K562 (cell line): ENCODE results near the gene PLEKHA1.

Experiments used
- BRD4 ChIP-seq: fragments of 200-600 bp; sonication (generic); IDR thresholded peaks from 2 replicates; pipeline ENCODE4 v1.6.1; 2017; ENCODE audit warnings: inconsistent platforms
- MCM2 ChIP-seq: fragments of 450-650 bp; IDR thresholded peaks from 2 replicates; pipeline ENCODE4 v1.6.1; 2017; ENCODE audit warnings: low read depth, mild to moderate bottlenecking
- POLR2AphosphoS5 ChIP-seq: IDR thresholded peaks from 2 replicates; pipeline ENCODE4 v1.6.1; 2011; ENCODE audit warnings: mild to moderate bottlenecking, low read depth, low read length, moderate library complexity; ENCODE audit not compliant: control insufficient read depth, insufficient read depth
- RBM14 ChIP-seq: fragments of 200-400 bp; formaldehyde crosslinking; IDR thresholded peaks from 2 replicates; pipeline ENCODE4 v1.6.1; 2018; ENCODE audit warnings: low read depth, mild to moderate bottlenecking, low read length, moderate library complexity, borderline replicate concordance; ENCODE audit not compliant: insufficient read depth
- RBM25 ChIP-seq: fragments of 200-400 bp; formaldehyde crosslinking; IDR thresholded peaks from 2 replicates; pipeline ENCODE4 v1.6.1; 2018; ENCODE audit warnings: low read length, low read depth, moderate library complexity; ENCODE audit not compliant: severe bottlenecking
- ZNF431 ChIP-seq: sonication (generic); formaldehyde crosslinking; IDR thresholded peaks from 2 replicates; pipeline ENCODE4 v1.8.0; 2022; ENCODE audit warnings: mild to moderate bottlenecking, missing genetic modification reagents
- TF ChIP-seq, protein P1 (sequence below), 3 experiments: IDR thresholded peaks in 2 of 3; conservative IDR thresholded peaks in 1 of 3; 2 replicates each; pipeline ENCODE4 v1.5.1; 2011 to 2012; ENCODE audit warnings: low read length in 3 of 3, mild to moderate bottlenecking in 3 of 3, control low read depth in 2 of 3, improper control_type of control experiment in 1 of 3, inconsistent platforms in 1 of 3, low read depth in 1 of 3, mixed read lengths in 1 of 3, moderate library complexity in 1 of 3; ENCODE audit not compliant: insufficient read depth in 2 of 3
- TF ChIP-seq, protein P2 (sequence below): sonication (generic); formaldehyde crosslinking; IDR thresholded peaks from 2 replicates; pipeline ENCODE4 v1.8.0; 2022; ENCODE audit warnings: mild to moderate bottlenecking, missing genetic modification reagents, borderline replicate concordance

DNA sequence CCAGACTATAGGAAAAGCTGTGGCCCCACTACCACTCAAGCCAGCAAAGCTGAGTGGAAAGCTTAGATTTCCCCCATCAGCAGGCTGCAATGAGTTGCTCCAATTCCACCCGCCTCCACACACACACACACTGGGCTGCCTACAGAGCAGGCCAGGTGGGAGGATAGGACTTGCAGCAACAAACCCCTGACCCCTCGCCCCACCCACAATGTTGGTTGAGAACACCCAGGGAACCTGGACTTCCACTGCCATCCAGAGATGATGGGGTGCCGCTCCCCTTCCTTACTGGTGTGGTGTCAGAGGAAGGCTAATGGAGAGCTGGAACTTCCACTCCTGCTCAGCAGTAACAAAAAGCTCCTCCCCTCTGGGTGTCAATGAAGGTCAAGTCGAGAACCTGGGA is 16.8 kb upstream of the PLEKHA1 start:
- TF ChIP-seq ZNF431 (CRISPR knock-in tag) (no peak), RBM25 (no peak), BRD4 (no peak), RBM14 (no peak), POLR2AphosphoS5 (no peak), MCM2 (no peak)
- TF ChIP-seq, protein P1, sequence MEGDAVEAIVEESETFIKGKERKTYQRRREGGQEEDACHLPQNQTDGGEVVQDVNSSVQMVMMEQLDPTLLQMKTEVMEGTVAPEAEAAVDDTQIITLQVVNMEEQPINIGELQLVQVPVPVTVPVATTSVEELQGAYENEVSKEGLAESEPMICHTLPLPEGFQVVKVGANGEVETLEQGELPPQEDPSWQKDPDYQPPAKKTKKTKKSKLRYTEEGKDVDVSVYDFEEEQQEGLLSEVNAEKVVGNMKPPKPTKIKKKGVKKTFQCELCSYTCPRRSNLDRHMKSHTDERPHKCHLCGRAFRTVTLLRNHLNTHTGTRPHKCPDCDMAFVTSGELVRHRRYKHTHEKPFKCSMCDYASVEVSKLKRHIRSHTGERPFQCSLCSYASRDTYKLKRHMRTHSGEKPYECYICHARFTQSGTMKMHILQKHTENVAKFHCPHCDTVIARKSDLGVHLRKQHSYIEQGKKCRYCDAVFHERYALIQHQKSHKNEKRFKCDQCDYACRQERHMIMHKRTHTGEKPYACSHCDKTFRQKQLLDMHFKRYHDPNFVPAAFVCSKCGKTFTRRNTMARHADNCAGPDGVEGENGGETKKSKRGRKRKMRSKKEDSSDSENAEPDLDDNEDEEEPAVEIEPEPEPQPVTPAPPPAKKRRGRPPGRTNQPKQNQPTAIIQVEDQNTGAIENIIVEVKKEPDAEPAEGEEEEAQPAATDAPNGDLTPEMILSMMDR (IDR thresholded peaks at IDR 0.05 in 2 of 3, conservative IDR thresholded peaks at IDR 0.05 in 1 of 3; ENCODE audit: insufficient read depth in 2 of 3, low read depth in 1 of 3, low read length in 3 of 3), result no peak
- TF ChIP-seq, protein P2, sequence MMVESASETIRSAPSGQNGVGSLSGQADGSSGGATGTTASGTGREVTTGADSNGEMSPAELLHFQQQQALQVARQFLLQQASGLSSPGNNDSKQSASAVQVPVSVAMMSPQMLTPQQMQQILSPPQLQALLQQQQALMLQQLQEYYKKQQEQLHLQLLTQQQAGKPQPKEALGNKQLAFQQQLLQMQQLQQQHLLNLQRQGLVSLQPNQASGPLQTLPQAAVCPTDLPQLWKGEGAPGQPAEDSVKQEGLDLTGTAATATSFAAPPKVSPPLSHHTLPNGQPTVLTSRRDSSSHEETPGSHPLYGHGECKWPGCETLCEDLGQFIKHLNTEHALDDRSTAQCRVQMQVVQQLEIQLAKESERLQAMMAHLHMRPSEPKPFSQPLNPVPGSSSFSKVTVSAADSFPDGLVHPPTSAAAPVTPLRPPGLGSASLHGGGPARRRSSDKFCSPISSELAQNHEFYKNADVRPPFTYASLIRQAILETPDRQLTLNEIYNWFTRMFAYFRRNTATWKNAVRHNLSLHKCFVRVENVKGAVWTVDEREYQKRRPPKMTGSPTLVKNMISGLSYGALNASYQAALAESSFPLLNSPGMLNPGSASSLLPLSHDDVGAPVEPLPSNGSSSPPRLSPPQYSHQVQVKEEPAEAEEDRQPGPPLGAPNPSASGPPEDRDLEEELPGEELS (CRISPR knock-in tag), result no peak
